K562 (cell line): ENCODE results near the gene RNF121. TPM values are rescaled to one million over a fixed set of nuclear protein-coding genes. Genes with fewer than 3 reads are reported as not detected.

ENCODE experiments used
- BACH1 ChIP-seq: fragments of 200-800 bp; sonication (Bioruptor generic); IDR thresholded peaks from 2 replicates; pipeline ENCODE4 v1.6.1; 2016; ENCODE audit warnings: missing genetic modification characterization, missing compliant biosample characterization
- CCNT2 ChIP-seq: IDR thresholded peaks from 2 replicates; pipeline ENCODE4 v1.6.1; 2011; ENCODE audit warnings: borderline replicate concordance, low read depth, mild to moderate bottlenecking, moderate library complexity, mixed read lengths, low read length; ENCODE audit not compliant: insufficient read length; ENCODE audit errors: extremely low read depth
- ETV1 ChIP-seq: fragments of 450-650 bp; conservative IDR thresholded peaks from 2 replicates; pipeline ENCODE4 v1.6.1; 2016; ENCODE audit warnings: missing genetic modification characterization, control low read depth, low read depth, missing compliant biosample characterization
- EZH2 ChIP-seq: IDR thresholded peaks from 2 replicates; pipeline ENCODE4 v1.6.1; 2012; ENCODE audit warnings: low read depth, mild to moderate bottlenecking, inconsistent platforms, low read length, borderline replicate concordance
- NONO ChIP-seq, 2 experiments: fragments of 200-400 bp in 1 of 2; fragments of 450-650 bp in 1 of 2; formaldehyde crosslinking in 1 of 2; IDR thresholded peaks; 2 replicates each; pipeline ENCODE4 v1.6.1; 2017; ENCODE audit warnings: low read depth in 2 of 2, mild to moderate bottlenecking in 2 of 2, moderate library complexity in 2 of 2, low read length in 1 of 2
- NR2C1 ChIP-seq, 2 experiments: fragments of 450-650 bp; IDR thresholded peaks; 2 replicates each; pipeline ENCODE4 v1.6.1; 2017; ENCODE audit warnings: mild to moderate bottlenecking in 2 of 2, antibody characterized with exemption in 1 of 2, inconsistent platforms in 1 of 2, missing compliant biosample characterization in 1 of 2, missing genetic modification characterization in 1 of 2
- PHF8 ChIP-seq: fragments of 200-600 bp; sonication (generic); IDR thresholded peaks from 2 replicates; pipeline ENCODE4 v1.6.1; 2012; ENCODE audit warnings: mixed run types, mild to moderate bottlenecking, inconsistent platforms, low read length, moderate library complexity, borderline replicate concordance
- PYGO2 ChIP-seq: fragments of 450-650 bp; IDR thresholded peaks from 2 replicates; pipeline ENCODE4 v1.6.1; 2016; ENCODE audit warnings: mild to moderate bottlenecking, missing genetic modification characterization, moderate library complexity, missing compliant biosample characterization
- SRSF1 ChIP-seq: fragments of 200-400 bp; formaldehyde crosslinking; IDR thresholded peaks from 2 replicates; pipeline ENCODE4 v1.6.1; 2017; ENCODE audit warnings: mild to moderate bottlenecking, low read depth, low read length, moderate library complexity
- ZBTB1 ChIP-seq: sonication (generic); formaldehyde crosslinking; IDR thresholded peaks from 2 replicates; pipeline ENCODE4 v1.8.1; 2023; ENCODE audit warnings: missing genetic modification reagents, low read depth, mild to moderate bottlenecking, borderline replicate concordance
- ZNF780A ChIP-seq: fragments of 250-450 bp; sonication (Bioruptor Pico); IDR thresholded peaks from 2 replicates; pipeline ENCODE4 v1.5.0; 2021; ENCODE audit warnings: mild to moderate bottlenecking
- polyA plus RNA-seq, 8 experiments: library from polyadenylated mRNA; depleted of rRNA in 4 of 8; stranded (reverse) in 5 of 8; unstranded in 3 of 8; fragments of >200 nt; fragmentation: Nextera tagmentation in 2 of 8; fragmentation: Illumina TruSeq in 1 of 8; extraction: Ambion mirVana in 2 of 8; extraction: Trizol in 1 of 8; gene quantifications; 2 replicates each; pipeline versions ENCODE4 v1.2.1 to v1.2.3, GENCODE V29; 2011 to 2014; ENCODE audit warnings: inconsistent platforms in 1 of 8, missing spikeins in 1 of 8
- total RNA-seq, 7 experiments: library from RNA; depleted of rRNA in 6 of 7; stranded (reverse); fragments of >200 nt in 6 of 7; fragmentation: Illumina TruSeq in 2 of 7; extraction: Trizol in 2 of 7; gene quantifications; 2 replicates each; pipeline versions ENCODE4 v1.2.1 to v1.2.3, GENCODE V29; 2011 to 2021; ENCODE audit warnings: low replicate concordance in 1 of 7
- TF ChIP-seq, protein P1 (sequence below), 3 experiments: fragments of 200-800 bp in 1 of 3; sonication (Bioruptor generic) in 1 of 3; sonication (generic) in 1 of 3; formaldehyde crosslinking in 1 of 3; IDR thresholded peaks; 2 replicates each; pipeline versions ENCODE4 v1.6.1 to v1.8.0; 2016 to 2022; ENCODE audit warnings: mild to moderate bottlenecking in 2 of 3, missing compliant biosample characterization in 2 of 3, missing genetic modification characterization in 2 of 3, missing genetic modification reagents in 1 of 3
- TF ChIP-seq, protein P2 (sequence below): fragments of 250-450 bp; sonication (Bioruptor Pico); IDR thresholded peaks from 2 replicates; pipeline ENCODE4 v1.5.0; 2020; ENCODE audit warnings: mild to moderate bottlenecking
- TF ChIP-seq, protein P3 (sequence below): fragments of 450-650 bp; IDR thresholded peaks from 2 replicates; pipeline ENCODE4 v1.6.1; 2016; ENCODE audit warnings: low read depth, mild to moderate bottlenecking, moderate library complexity
- TF ChIP-seq, protein P4 (sequence below): fragments of 450-650 bp; IDR thresholded peaks from 2 replicates; pipeline ENCODE4 v1.6.1; 2016
- TF ChIP-seq, protein P5 (sequence below): fragments of 250-450 bp; sonication (Bioruptor Pico); IDR thresholded peaks from 2 replicates; pipeline ENCODE4 v1.4.0; 2020; ENCODE audit warnings: borderline replicate concordance
- TF ChIP-seq, protein P6 (sequence below): sonication (generic); formaldehyde crosslinking; IDR thresholded peaks from 2 replicates; pipeline ENCODE4 v1.9.0; 2022; ENCODE audit warnings: mild to moderate bottlenecking, missing genetic modification reagents

RNF121 gene
- total and polyA plus RNA-seq, 9 of the 15 experiments (the other 6 are each of a cell fraction or from before 2014, with no cell fraction given), result 8.0 to 63.4 (median 20.5) TPM

DNA sequence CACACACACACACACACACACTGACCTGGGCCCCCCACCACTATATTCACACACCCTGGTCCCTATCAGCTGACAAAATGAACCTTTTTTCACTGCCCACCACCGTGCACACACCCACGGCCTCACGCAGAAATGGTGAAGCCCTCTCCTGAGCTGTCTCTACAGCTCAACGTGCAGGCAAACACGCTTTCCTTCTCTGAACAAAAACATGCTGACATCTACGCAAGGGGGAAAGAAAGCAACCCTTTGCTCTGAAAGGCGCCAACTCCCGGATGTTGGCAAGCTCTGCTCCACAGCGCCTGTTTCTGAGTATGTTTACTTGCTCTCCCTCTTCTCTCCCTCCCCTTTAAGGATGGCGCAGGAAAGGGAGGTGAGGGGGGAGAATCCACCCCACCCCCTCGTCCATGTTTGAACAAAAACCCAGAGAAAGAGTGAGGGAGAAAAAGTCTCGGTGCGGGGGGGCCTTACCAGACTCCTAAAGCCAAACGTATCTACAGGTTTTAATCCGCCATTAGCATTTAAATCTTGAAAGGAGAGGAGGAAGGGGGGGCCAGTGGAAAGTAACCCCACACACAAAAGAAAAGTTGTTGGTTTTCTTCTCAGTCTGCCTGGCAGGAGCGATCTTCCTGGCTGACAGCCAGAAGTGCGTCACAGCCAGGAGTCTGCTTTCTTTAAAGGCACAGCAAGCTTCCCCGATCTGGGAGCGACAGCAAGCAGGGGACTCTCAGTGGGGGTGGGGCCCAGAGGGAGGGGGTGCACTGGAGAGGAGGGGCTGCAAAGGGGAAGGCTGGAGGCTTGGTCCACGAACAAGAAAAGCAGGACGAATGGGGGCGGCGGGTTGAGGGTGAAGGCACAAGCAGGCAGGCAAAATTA, 111.9 kb downstream of the RNF121 start (continued):
- TF ChIP-seq, protein P1, sequence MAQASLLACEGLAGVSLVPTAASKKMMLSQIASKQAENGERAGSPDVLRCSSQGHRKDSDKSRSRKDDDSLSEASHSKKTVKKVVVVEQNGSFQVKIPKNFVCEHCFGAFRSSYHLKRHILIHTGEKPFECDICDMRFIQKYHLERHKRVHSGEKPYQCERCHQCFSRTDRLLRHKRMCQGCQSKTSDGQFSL (CRISPR knock-in tag; IDR thresholded peaks at IDR 0.05), result peak; percentile 47; the same call in 1 of the 2 replicates
- TF ChIP-seq, protein P1 (tag; IDR thresholded peaks at IDR 0.05), result peak in 1 of 2 experiments; percentile 77; a peak in 1 of 4 replicates
- TF ChIP-seq, protein P2, sequence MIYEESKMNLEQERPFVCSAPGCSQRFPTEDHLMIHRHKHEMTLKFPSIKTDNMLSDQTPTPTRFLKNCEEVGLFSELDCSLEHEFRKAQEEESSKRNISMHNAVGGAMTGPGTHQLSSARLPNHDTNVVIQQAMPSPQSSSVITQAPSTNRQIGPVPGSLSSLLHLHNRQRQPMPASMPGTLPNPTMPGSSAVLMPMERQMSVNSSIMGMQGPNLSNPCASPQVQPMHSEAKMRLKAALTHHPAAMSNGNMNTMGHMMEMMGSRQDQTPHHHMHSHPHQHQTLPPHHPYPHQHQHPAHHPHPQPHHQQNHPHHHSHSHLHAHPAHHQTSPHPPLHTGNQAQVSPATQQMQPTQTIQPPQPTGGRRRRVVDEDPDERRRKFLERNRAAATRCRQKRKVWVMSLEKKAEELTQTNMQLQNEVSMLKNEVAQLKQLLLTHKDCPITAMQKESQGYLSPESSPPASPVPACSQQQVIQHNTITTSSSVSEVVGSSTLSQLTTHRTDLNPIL (CRISPR knock-in tag), result no peak
- TF ChIP-seq NONO (IDR thresholded peaks at IDR 0.05; ENCODE audit: low read depth in 2 of 2, low read length in 1 of 2) (no peak), EZH2 (no peak), ETV1 (tag) (peak; percentile 43; the same call in 1 of the 2 replicates), ZBTB1 (no peak), SRSF1 (no peak), ZNF780A (no peak), PHF8 (peak; percentile 30; the same call in 1 of the 2 replicates), CCNT2 (no peak), PYGO2 (no peak), NR2C1 (IDR thresholded peaks at IDR 0.05) (no peak), NR2C1 (tag; IDR thresholded peaks at IDR 0.05) (no peak), BACH1 (tag) (no peak)
- TF ChIP-seq, protein P3, sequence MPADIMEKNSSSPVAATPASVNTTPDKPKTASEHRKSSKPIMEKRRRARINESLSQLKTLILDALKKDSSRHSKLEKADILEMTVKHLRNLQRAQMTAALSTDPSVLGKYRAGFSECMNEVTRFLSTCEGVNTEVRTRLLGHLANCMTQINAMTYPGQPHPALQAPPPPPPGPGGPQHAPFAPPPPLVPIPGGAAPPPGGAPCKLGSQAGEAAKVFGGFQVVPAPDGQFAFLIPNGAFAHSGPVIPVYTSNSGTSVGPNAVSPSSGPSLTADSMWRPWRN, result no peak
- TF ChIP-seq, protein P4, sequence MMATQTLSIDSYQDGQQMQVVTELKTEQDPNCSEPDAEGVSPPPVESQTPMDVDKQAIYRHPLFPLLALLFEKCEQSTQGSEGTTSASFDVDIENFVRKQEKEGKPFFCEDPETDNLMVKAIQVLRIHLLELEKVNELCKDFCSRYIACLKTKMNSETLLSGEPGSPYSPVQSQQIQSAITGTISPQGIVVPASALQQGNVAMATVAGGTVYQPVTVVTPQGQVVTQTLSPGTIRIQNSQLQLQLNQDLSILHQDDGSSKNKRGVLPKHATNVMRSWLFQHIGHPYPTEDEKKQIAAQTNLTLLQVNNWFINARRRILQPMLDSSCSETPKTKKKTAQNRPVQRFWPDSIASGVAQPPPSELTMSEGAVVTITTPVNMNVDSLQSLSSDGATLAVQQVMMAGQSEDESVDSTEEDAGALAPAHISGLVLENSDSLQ, result peak; percentile 54
- TF ChIP-seq, protein P5, sequence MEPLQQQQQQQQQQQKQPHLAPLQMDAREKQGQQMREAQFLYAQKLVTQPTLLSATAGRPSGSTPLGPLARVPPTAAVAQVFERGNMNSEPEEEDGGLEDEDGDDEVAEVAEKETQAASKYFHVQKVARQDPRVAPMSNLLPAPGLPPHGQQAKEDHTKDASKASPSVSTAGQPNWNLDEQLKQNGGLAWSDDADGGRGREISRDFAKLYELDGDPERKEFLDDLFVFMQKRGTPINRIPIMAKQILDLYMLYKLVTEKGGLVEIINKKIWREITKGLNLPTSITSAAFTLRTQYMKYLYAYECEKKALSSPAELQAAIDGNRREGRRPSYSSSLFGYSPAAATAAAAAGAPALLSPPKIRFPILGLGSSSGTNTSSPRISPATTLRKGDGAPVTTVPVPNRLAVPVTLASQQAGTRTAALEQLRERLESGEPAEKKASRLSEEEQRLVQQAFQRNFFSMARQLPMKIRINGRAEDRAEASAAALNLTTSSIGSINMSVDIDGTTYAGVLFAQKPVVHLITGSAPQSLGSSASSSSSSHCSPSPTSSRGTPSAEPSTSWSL (CRISPR knock-in tag), result no peak
- TF ChIP-seq, protein P6, sequence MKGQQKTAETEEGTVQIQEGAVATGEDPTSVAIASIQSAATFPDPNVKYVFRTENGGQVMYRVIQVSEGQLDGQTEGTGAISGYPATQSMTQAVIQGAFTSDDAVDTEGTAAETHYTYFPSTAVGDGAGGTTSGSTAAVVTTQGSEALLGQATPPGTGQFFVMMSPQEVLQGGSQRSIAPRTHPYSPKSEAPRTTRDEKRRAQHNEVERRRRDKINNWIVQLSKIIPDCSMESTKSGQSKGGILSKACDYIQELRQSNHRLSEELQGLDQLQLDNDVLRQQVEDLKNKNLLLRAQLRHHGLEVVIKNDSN (CRISPR knock-in tag), result no peak
